ENCODE measurements around the gene ZNF674. TPM values are rescaled to one million over a fixed set of nuclear protein-coding genes. Genes with fewer than 3 reads are reported as not detected.

ZNF674 gene
- total RNA-seq, 1 experiment from 2014 or later: 1.5 TPM

Small RNA genes within 50 kb of the gene (small RNA-seq; reads per million reads assigned to genes)
- 0 reads per million in 2 experiments for gene RF00017
- gene RNU6-50P: 0 reads per million in 2 experiments

Other genes with a start within 250 kb of the ZNF674 start
- 2.9 TPM in 2 replicates for gene CHST7, start 28.3 kb upstream of the ZNF674 start, total RNA-seq (2014; rRNA removed; shearing (Covaris generic))
- gene SLC9A7, start 213.7 kb upstream of the ZNF674 start, total RNA-seq (2014; rRNA removed; shearing (Covaris generic)): 3.4 and 5.9 TPM in 2 replicates